ENCODE results near the gene ATRNL1. TPM values are rescaled to one million over a fixed set of nuclear protein-coding genes. Genes with fewer than 3 reads are reported as not detected.

The ATRNL1 gene
- total RNA-seq, 1 experiment from 2014 or later: not detected

DNA sequence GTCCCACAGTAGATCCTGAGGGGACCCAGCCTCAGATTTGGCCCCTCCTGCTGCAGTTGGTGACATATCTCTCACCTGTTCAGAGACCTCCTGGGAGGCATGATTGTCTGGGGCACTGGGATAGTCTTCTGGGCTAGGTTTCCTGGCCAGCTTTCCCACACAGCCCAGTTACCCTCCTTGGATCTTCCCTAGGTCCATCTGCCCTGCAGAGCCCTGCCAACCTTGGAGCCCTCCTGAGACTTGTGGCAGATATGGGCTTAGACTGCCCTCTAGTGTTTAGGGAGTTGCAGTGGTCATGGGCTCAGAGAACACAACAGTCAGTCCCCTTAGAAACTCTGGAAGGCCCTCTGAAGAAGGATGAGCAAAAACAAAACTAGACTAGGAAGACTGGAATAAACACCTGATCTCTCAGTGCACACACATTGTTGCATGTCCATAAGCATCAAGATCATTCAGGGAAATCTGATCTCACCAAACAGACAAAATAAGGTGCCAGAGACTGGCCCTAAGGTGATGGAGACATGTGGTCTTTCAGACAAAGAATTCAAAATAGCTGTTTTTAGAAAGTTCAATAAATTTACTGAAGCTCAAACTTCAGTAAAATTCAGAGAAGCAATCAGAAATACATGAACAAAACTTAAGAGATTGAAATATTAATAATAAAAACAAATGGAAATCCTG, 324.6 kb downstream of the ATRNL1 start:
- CTCF ChIA-PET: no interaction called here
- no peaks in the 10 kb centered on the region for H3K4me1 Mint-ChIP-seq (ENCODE audit: low read depth, unreplicated experiment)
- H3K9me3 Mint-ChIP-seq (ENCODE audit: unreplicated experiment): no peaks in the 10 kb centered on the region
- Histone ChIP-seq H3K9me3 (no peaks in the 10 kb centered on the region), H3K4me1 (no peaks in the 10 kb centered on the region), H3K4me3 (ENCODE audit: low read depth, low read length) (no peak overlapping the region), H3K36me3 (ENCODE audit: control insufficient read depth, insufficient read depth, low read length) (no peaks in the 10 kb centered on the region), H3K27me3 (replicated peaks; ENCODE audit: control insufficient read depth, insufficient read depth, low read length) (no peaks in the 10 kb centered on the region)
- no peak overlapping the region for H3K27ac Mint-ChIP-seq (ENCODE audit: unreplicated experiment)
- no TSS peak for BruUV-seq (replicated peaks)
- peaks cover 7% of the 10 kb centered on the region for H3K27me3 Mint-ChIP-seq (ENCODE audit: insufficient read depth, unreplicated experiment)
- intact Hi-C loops (cut with micrococcal nuclease; ENCODE audit: unreplicated experiment): loop anchor here (1.0 to 2.0 kb wide), 3 partner anchors 62 to 276 kb away; no protein-coding TSS in a partner anchor
- TF ChIP-seq, protein P1, sequence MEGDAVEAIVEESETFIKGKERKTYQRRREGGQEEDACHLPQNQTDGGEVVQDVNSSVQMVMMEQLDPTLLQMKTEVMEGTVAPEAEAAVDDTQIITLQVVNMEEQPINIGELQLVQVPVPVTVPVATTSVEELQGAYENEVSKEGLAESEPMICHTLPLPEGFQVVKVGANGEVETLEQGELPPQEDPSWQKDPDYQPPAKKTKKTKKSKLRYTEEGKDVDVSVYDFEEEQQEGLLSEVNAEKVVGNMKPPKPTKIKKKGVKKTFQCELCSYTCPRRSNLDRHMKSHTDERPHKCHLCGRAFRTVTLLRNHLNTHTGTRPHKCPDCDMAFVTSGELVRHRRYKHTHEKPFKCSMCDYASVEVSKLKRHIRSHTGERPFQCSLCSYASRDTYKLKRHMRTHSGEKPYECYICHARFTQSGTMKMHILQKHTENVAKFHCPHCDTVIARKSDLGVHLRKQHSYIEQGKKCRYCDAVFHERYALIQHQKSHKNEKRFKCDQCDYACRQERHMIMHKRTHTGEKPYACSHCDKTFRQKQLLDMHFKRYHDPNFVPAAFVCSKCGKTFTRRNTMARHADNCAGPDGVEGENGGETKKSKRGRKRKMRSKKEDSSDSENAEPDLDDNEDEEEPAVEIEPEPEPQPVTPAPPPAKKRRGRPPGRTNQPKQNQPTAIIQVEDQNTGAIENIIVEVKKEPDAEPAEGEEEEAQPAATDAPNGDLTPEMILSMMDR (IDR thresholded peaks at IDR 0.05; ENCODE audit: insufficient read depth in 1 of 2, low read depth in 1 of 2, low read length in 1 of 2, severe bottlenecking in 1 of 2, unreplicated experiment in 1 of 2): peak; percentile 61 to 76
- H3K36me3 Mint-ChIP-seq (ENCODE audit: insufficient read depth, unreplicated experiment): no peaks in the 10 kb centered on the region
- H3K4me3 Mint-ChIP-seq (ENCODE audit: unreplicated experiment): no peak overlapping the region
- POLR2A ChIA-PET: no interaction called here
- DNase-seq: peak; percentile 64

DNA sequence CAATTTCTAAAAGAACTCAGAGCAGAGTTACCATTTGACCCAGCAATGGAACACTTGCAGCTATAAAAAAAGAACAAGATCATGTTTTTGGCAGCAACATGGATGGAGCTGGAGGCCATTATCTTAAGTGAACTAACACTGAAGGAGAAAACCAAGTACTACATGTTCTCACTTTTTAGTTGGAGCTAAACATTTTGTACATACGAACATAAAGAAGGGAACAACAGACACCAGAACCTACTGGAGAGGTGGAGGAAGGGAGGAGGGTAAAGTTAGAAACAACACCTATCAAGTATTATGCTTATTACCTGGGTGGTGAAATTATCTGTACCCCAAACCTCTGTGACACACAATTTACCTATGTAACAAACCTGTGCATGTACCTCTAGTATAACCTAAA, 329.5 kb downstream of the ATRNL1 start:
- POLR2A ChIA-PET: no interaction called here
- Mint-ChIP-seq H3K4me3 (ENCODE audit: unreplicated experiment) (no peak overlapping the region), H3K4me1 (ENCODE audit: low read depth, unreplicated experiment) (no peaks in the 10 kb centered on the region), H3K27me3 (ENCODE audit: insufficient read depth, unreplicated experiment) (peaks cover 2% of the 10 kb centered on the region), H3K27ac (ENCODE audit: unreplicated experiment) (no peak overlapping the region), H3K36me3 (ENCODE audit: insufficient read depth, unreplicated experiment) (no peaks in the 10 kb centered on the region), H3K9me3 (ENCODE audit: unreplicated experiment) (no peaks in the 10 kb centered on the region)
- Histone ChIP-seq H3K4me3 (ENCODE audit: low read depth, low read length) (no peak overlapping the region), H3K9me3 (no peaks in the 10 kb centered on the region), H3K36me3 (ENCODE audit: control insufficient read depth, insufficient read depth, low read length) (no peaks in the 10 kb centered on the region), H3K27me3 (replicated peaks; ENCODE audit: control insufficient read depth, insufficient read depth, low read length) (no peaks in the 10 kb centered on the region), H3K4me1 (no peaks in the 10 kb centered on the region)
- intact Hi-C loops (cut with micrococcal nuclease; ENCODE audit: unreplicated experiment): no loop called here
- CTCF ChIA-PET: no interaction called here
- BruUV-seq (replicated peaks): no TSS peak
- TF ChIP-seq, protein P1 (IDR thresholded peaks at IDR 0.05; ENCODE audit: insufficient read depth in 1 of 2, low read depth in 1 of 2, low read length in 1 of 2, severe bottlenecking in 1 of 2, unreplicated experiment in 1 of 2): no peak
- DNase-seq: no peak

DNA sequence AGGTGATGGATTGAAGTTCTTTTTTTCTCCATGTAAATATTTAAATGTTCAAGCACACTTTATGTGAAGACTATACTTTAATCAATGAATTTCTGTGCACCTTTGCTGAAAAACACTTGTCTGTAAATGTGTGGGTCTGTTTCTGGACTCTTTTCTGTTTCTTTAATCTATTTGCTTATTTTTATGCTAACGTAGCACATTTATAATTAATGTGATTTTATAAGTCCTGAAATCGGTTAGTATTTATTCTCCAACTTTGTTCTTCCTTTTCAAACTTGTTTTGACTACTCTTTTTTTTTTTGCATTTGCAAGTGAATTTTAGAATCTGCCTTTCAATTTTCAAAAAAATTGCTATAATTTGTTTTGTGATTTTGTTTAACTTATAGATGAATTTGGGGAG, 334.4 kb downstream of the ATRNL1 start:
- Mint-ChIP-seq H3K27ac (ENCODE audit: unreplicated experiment) (no peak overlapping the region), H3K27me3 (ENCODE audit: insufficient read depth, unreplicated experiment) (peaks cover under 1% of the 10 kb centered on the region), H3K4me3 (ENCODE audit: unreplicated experiment) (no peak overlapping the region), H3K36me3 (ENCODE audit: insufficient read depth, unreplicated experiment) (no peaks in the 10 kb centered on the region), H3K9me3 (ENCODE audit: unreplicated experiment) (no peaks in the 10 kb centered on the region), H3K4me1 (ENCODE audit: low read depth, unreplicated experiment) (no peaks in the 10 kb centered on the region)
- Histone ChIP-seq H3K4me1 (no peaks in the 10 kb centered on the region), H3K4me3 (ENCODE audit: low read depth, low read length) (no peak overlapping the region), H3K36me3 (ENCODE audit: control insufficient read depth, insufficient read depth, low read length) (no peaks in the 10 kb centered on the region), H3K9me3 (no peaks in the 10 kb centered on the region), H3K27me3 (replicated peaks; ENCODE audit: control insufficient read depth, insufficient read depth, low read length) (no peaks in the 10 kb centered on the region)
- intact Hi-C loops (cut with micrococcal nuclease; ENCODE audit: unreplicated experiment): no loop called here
- TF ChIP-seq, protein P1 (IDR thresholded peaks at IDR 0.05; ENCODE audit: insufficient read depth in 1 of 2, low read depth in 1 of 2, low read length in 1 of 2, severe bottlenecking in 1 of 2, unreplicated experiment in 1 of 2): no peak
- POLR2A ChIA-PET: no interaction called here
- no TSS peak for BruUV-seq (replicated peaks)
- CTCF ChIA-PET: no interaction called here
- DNase-seq: no peak

Data from Caco-2 (cell line).